GM18861 (cell line): Measurements from ENCODE around the gene CPXM2.

Source experiments
- ATAC-seq: cut with Tn5 transposase; IDR thresholded peaks from one replicate; pipeline ENCODE4 v1.9.1; 2021; ENCODE audit not compliant: unreplicated experiment

Gene CPXM2

DNA sequence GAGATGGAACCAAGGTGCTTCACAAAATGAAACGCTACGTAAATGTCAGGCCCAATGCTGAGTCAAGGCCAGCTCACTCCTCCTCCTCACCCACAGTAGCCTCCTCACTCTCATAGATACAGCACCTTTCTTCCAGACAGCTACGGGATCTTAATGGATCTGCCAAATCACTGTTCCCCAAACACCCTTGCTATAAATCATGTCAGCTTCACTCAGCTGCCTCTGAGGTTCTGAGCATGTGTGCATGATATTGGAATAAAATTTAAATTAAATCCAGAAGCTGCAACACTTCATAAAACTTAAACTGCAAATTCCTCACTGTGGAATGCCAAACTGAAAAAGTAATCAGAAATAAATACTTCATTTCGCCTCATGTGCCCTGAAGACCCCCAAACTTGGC, 14.7 kb upstream of the CPXM2 start:
- ATAC-seq: no peak

DNA sequence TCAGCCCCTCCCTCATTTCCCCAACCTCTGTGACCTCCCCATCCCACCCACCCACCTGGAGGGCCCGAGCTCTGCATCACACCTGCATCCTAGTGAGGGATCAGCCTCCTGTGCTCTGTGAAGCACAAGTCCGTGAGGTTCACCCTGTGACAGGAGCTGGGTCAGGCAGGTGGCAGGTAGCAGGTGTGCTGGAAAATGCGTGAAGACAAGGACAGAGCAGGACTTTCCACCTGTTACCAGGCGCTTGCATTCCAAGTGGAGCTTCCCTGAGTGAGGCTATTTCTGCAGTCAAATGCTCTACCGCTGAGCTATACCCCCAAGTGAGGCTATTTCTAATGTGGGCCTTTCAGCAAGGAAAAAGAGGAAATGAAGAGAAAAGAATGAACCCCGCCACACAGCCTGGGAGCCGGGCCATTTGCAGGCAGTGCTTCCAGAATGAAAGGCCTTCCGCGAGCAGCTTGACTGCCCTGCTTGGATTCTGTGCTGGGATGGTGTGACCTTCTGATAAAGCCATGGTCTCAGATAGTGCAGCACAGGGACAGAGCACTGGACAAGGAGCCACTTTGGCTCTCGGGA, 13.3 kb upstream of the CPXM2 start:
- no peak for ATAC-seq

DNA sequence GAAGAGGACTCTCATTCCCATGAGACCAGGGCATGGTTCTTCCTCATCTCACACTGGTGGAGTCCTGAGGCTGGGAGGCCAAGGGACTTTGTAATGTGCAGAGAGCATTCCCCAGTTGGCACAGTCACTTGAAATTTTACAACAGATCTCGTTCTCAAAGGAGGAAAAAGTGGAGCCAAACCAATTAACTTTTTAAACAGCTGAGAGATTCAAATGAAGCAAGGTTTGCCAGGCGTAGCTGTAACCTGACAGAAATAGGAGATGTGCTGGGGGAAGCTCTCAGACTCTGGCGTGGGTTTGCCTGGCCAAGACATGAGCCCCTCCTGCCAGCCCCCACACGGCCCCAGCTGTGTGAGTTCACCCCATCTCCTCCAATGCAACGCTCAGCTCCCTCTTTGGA, 12.0 kb upstream of the CPXM2 start:
- no peak for ATAC-seq

DNA sequence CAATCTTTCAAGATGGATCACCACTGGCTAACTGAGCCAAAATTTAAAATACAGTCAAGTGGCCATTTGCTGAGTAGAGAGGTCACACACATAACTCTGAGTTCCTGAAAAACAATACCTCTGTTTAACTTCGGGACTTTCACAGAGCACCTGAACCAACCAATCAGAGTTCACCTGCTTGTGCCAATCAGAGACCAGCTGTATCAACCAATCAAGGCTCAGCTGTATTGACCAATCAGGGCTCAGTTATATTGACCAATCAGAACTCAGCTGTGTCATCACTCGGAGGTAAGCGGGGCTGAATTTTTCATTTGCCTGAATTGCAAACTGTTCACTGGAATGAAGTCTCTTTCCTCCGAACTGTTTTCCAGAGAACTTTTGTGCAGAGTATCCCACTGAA, 10.0 kb upstream of the CPXM2 start:
- ATAC-seq: no peak

DNA sequence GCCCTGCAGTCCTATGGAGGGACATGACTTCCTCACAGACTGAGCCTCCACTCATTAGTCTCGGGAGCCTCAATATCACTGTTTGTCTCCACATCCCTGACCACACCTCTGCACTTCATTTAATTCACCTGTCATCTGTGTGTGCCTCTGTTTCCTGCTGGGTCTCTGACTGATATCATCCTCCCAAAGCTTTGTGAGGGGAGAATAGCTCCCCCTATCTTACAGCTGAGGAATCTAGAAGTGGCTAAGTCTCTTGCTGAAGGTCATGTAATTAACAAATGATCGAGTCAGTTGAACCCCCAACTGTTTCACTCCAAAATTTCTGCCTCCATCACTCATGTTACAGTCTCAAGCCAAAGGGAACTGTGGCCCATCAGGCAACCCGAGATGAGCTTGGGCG, 5.5 kb upstream of the CPXM2 start:
- no peak for ATAC-seq

DNA sequence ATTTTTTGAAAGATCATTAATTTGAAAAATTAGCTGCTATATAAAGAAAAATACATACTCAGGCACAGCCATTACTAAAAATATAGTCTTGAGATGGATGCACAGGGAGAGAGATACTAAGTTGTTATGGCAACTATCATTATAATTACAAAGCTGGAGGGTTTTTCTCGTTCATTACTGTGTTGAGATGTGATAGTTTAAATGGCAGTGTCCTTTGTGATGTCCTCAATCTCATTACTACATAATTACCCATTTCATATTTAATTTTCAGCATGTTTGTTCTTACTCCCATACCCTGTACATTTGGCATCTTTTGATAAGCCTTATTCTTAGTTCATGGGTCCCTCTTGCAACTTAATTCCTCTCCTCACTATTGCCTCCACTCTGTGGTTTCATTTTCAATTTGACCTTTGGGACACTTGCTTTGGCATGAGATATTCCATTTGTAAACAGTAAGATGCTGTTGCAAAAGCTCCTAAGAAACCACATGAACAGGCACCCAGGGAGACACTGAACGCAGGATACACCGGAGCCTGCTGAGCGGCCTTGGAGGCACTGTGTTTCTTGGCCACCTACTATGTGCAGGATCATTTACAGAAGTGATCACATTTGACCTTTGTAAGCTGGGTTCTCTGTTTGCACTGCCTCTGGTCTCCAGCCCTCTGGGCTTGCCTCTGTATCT, 4.8 kb upstream of the CPXM2 start:
- no peak for ATAC-seq

DNA sequence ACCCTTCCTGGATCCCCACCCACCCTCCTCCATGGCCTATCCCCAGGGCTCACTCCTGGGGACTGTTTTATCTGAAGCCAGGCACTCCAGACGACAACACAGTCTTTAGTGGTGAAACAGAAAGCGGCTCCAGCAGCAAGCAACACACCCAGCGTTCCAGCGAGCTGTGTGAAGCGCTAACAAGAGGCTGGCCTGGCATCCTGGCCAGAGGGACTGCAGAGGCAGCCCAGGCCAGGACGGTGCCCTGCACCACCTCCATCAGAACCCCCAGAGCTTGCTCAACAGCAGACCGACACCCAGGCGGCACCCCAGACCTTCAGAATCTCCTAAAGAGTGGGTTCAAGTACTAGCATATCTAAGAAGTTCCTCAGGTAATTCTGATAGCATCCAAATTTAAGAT, 2.0 kb upstream of the CPXM2 start:
- ATAC-seq: no peak

DNA sequence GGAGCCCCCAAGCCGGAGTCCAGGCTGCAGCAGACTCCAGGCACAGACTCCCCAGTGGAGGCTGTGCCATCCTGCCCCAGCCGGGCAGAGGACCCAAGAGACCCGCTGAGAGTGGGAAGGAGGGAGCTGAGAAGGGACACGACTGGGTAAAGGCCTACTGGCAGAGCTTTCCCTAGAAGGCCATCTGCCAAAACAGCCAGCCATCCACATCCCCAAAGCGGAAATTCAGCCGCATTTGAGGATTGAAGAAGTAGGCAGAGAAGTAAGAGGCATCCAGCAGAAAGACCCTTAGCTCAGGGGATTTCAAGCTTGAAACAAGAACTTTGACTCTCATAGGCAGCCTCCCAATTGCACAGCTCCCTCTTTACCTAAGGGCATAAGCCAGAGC, 857 bp downstream of the CPXM2 start:
- ATAC-seq: no peak

DNA sequence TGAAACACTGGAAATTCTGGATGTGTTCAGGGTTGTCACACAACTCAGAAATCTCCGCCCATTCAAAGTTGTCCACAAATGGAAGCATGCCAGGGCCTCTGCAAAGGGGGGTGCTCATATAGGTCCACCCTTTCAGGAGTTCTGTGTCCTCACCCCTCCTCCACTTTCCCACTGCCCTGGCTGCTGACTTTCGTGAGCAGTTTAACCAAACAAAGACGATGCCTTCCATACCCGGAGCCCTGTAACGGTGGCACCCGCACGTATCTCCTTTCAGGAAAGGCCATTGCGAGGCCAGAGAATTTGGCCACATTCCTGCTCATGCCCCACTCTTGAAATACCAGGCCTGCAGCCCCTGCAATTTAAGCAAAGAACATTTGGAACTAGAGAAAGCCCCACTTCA, 1.4 kb downstream of the CPXM2 start:
- ATAC-seq: no peak

DNA sequence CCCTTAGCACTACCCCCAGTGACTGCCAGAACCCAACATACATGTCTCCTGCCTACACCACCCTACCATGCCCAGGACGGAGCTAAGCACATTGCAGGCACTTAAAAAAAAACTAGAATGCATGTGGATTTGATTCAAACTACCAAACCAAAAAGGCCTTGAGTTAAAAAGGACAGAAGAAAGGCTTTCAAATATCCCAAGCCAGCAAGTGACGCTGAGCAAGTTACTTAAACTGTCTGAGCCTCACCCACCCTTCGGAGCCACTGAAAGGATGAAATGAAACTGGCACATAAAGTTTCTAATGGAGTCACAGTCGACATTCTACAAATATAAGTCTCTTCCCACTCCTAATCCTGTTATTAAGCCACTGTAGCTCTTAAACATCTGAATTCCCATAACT, 1.8 kb downstream of the CPXM2 start:
- ATAC-seq: no peak

DNA sequence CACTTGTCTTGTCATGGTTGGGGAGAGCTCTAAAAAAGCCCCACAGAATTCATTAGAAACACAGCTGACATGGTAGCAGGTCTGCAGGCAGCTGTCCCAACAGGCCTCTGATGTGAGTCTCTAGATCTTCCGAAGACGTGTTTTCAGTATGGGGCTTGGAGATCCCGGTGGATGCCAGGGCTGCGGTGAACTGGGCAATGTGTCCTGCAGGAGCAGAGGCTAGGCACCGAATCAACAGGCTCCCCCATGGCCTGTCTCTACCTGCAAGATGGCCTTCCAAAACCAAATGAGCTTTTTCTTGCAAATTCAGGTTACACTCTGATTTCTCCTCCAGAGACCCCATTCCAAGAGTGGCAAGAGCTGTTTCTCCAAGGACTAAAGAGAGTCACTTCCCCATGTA, 2.9 kb downstream of the CPXM2 start:
- ATAC-seq: no peak

DNA sequence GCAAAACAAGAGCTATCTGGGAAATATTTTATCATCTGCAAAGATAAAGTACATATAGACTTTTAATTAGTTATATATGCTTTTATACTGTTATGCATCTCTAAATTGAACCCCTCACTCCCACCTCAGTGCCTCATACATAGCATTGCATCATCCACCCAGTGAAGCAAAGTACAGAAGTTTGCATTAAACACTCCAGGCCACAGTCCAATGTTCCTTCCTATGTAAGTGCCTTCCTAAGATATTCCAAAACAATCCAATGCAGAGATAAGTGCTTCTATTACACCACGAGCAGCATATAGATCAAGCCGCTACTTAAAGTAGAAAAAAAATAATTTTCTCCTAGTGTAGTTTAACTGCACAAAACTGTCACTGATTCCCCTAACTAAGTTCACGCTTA, 3.4 kb downstream of the CPXM2 start:
- no peak for ATAC-seq

DNA sequence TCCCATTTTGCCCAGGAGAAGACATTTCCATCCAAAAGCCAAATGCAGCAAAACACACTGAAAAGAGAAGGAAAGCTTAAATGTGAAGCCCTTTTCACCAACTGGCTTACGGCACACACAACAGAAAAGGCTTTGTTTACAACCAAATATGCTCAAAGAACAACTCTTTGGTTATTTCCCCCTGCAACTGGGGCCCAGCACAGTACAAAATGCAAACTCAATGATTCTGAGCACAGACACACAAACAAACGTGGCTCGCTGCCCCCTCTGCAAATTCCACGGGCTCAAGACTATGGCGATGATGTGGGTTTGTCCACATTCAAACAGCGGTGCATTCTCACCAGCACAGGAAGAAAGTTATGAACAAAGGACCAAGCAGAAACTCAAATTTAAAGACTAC, 5.3 kb downstream of the CPXM2 start:
- ATAC-seq: no peak

DNA sequence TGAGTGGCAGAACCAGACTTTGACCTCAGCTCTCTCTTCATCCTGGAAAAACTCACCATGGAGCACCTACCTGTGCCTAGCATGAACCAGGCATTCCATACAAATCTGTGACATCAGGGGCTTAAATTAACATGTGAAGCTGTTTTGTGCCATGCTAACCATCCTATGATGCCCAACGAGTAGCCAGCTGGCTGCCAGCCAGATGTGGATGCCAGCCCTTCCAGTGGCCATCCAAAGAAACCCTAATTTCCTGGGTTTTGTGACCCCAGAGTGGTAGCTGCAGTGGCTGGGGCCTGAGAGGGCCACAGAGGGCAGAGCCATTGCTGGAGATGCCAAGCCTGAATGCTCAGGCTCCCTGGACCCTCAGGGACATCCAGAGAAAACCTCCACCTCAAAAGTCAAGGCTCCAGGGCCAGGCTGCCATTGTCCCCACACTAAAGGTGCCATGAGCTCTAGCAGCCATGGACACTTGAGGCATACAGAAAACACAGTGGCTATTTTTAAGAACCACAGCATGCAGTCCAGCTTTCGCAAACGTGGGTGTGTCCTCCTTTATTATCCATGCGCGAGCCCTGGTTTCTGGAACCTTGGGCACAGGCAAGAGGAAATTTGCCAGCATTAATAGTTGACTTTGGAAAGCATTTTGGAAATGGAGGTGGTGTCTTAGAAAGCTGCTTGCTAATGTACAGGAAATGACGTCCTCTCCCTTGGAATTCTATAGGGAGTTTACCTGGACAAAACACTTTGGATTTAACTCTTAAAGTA, 6.0 kb downstream of the CPXM2 start:
- ATAC-seq: no peak

DNA sequence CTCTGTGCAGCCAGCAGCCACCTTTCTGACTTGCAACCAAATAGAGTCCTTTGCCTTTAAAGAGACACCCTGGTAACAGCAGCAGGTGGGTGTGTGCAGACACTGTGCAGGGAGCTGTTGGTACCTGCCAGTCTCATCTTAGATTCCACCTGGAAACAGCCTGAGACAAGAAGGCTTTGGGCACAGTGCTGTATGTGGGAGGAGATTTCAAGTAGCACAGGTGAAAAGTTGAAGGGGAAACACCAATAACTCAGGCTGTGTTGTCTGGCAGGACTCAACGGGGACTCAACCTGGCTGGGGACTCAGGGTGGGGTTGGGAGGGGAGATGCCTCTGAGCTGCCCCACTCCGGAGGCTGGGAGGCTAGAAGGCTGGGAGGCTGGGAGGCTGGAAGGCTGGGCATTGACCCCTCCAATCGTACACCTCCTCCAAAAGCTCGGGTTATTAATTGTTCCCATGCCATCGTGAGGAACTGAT, 6.7 kb downstream of the CPXM2 start:
- no peak for ATAC-seq

DNA sequence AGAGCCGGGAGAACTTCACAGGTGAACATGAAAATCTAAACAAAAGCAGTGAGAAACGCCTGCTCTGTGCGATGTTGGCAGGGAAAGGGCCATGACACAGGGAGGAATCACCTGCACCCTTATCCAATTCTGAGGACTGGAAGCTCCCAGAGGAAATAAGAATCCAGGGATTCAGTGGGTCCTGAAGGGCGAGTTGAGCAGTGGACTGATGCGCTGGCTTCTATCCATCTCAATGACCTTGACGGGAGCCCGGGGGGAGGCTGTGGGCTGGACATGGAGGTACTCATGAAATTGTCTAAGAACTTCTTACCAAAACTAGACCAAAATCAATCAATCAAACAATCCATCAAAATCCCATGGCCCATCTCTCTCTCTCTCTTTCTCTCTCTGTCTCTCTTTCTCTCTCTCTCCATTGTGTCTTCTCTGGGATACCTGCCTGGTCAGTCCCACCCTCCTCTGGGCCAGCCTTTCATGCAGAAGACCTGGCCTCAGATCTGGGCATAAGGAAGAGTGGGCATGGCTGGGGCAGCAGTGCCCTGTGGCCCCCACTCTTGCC, 7.2 kb downstream of the CPXM2 start:
- ATAC-seq: no peak

DNA sequence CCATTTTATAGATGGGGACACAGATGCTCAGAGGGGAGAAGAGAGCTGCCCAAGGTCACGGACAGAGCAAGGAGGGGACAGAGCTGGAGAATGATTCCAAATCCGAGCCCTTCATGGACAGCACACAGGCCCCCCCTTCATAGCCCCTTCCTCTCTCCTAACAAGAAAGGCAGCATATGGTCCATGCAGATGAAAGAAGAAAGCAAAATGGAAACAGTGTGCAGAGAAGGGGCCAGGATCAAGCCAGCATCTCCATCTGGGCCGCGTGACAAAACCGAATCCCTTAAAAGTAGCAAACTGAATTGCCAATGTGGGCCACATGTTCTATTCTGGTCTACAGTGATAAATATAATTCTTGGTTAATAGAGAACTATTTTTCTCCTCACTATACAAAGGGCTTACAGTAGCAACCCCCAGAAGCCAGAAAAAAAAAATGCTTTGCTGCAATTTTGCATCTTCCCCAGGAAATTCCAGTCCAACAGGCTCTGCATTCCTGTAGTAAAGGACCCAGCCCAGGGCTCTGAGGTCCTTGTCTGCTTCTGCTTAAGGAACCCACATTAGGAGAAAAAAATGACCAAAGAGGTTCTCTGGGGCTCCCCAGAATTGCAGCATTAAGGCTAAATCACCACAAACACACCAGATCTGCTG, 7.8 kb downstream of the CPXM2 start:
- no peak for ATAC-seq

DNA sequence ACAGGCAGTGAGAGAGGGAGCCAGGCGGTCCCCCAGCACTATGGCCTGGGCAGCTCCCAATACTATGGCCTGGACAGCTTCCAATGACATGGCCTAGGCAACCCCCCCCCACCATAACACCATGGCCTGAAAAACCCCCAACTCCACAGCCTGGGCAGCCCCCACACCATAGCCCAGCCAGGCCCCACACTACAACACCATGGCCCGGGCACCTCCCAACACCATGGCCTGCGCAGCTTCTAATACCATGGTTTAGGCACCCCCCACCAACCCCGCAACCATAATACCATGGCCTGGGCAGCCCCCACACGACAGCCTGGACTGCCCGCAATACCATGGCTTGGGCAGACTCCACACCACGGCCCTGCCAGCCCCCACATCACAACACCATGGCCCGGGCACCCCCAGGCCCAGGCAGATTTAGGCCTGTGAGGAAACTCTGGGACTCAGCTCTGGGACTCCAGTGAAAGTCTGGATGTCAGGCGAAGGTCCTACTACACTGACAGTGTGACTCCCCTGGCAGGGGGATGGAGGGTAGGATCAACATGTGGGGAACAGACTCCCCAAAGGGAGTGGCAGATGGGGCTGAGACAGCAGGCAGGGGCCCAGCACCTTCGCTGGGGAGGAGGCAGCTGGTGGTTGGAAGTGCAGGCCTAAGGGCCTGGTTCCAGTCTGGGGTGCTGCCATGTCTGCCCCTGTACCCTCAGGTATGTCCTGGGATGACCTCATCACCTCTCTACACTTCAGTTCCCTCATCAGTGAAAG, 8.7 kb downstream of the CPXM2 start:
- ATAC-seq: no peak

DNA sequence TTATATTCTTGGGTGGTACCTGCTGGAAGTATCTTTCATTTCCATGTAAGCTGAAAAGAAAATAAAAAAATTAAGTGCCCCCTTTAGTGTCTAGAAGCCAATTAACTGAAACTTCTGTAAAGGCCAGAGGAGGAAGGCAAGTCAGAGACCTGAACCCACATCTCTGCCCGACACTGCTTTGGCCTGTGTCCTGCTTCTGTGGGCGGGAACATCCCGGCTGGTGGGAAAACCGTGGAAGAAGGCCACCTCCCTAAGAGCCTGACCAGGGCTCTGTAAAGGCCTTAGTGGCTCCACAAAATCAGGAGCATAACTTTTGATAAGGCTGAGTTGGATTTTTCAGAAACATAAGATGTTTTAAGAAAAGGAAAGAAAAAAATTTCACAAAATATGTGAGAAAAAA, 9.4 kb downstream of the CPXM2 start:
- no peak for ATAC-seq

DNA sequence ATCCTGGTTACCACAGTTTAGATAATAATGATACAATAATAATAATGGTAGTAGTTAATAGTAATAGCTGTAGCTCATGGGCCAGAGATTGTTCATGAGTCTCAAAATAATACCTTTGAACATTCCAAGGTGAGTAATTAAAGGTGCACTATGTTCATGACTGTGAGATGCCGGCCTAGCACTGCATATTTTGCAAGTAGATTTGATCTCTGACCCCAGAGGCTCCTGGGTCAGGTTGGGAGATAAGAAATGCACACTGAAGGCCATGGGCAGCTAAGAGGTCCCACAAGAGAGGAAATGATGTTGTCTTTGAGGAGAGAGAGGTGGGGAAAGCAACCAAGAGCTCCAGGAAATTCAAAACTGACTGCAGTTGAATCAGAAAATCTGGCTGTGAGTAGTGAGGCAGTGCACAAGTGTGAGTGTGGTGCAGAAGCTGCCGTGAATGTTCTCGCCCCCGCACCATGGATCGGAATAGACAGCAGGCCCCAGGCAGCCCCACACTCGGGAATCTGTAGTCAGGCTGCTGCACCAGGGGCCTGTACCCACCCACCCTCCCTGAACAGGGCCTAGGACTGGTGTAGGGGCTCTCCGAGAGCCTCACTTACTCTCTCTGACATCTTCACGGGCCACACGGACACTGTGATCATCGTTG, 11.9 kb downstream of the CPXM2 start:
- ATAC-seq: no peak
